Adrenal gland (tissue), 12 donors: ENCODE results near the gene PPFIA1. TPM values are rescaled to one million over a fixed set of nuclear protein-coding genes. Genes with fewer than 3 reads are reported as not detected.

Source experiments
- DNase-seq, 7 donors: peaks; one replicate each; pipeline ENCODE4 v3.0.0-alpha.2; 2019 to 2020
- H3K27ac ChIP-seq, 5 donors: fragments of 200-600 bp; sonication (generic) in 4 of 5; 1 replicate in 3 of 5; 2 replicates in 2 of 5; pipeline versions ENCODE4 v1.5.1 to v1.8.0; 2016 to 2020; ENCODE audit warnings: mild to moderate bottlenecking in 1 of 5
- H3K27me3 ChIP-seq: fragments of 200-600 bp; 2 replicates; pipeline ENCODE4 v1.8.0; 2021
- H3K36me3 ChIP-seq, 2 donors: fragments of 200-600 bp; replicated peaks in 1 of 2; 1 replicate in 1 of 2; 2 replicates in 1 of 2; pipeline versions ENCODE4 v1.5.1 to v1.8.0; 2018 to 2022
- H3K4me1 ChIP-seq, 2 donors: fragments of 200-600 bp; replicated peaks in 1 of 2; 1 replicate in 1 of 2; 2 replicates in 1 of 2; pipeline versions ENCODE4 v1.5.1 to v1.8.0; 2018 to 2021
- H3K4me3 ChIP-seq, 4 donors: fragments of 200-600 bp; sonication (generic) in 3 of 4; one replicate each; pipeline ENCODE4 v1.5.1; 2016 to 2018
- H3K9me3 ChIP-seq, 3 donors: fragments of 200-600 bp; sonication (generic) in 1 of 3; replicated peaks in 1 of 3; 1 replicate in 2 of 3; 2 replicates in 1 of 3; pipeline versions ENCODE4 v1.5.1 to v1.8.0; 2016 to 2021
- CTCF ChIP-seq, 6 experiments: fragments of 450-650 bp in 4 of 6; fragments of 200-600 bp in 2 of 6; sonication (generic) in 1 of 6; IDR thresholded peaks; 1 replicate in 5 of 6; 2 replicates in 1 of 6; pipeline versions ENCODE4 v1.5.1 to v1.8.0; 2016 to 2021; ENCODE audit warnings: antibody characterized with exemption in 6 of 6, mild to moderate bottlenecking in 2 of 6, moderate library complexity in 1 of 6
- POLR2A ChIP-seq, 2 donors: fragments of 450-650 bp; IDR thresholded peaks; one replicate each; pipeline ENCODE4 v1.6.1; 2017; ENCODE audit warnings: antibody characterized with exemption in 2 of 2, mild to moderate bottlenecking in 2 of 2, moderate library complexity in 1 of 2
- WGBS, 4 donors: extraction: QIAGEN DNeasy Blood & Tissue Kit in 2 of 4; methylation state at CpG; one replicate each; pipeline versions ENCODE4 v1.1.5 to v1.1.7; 2013 to 2017; 5-methylcytosine and 5-hydroxymethylcytosine counted together
- intact Hi-C, 2 donors: fragments of 100-400 bp; cut with DNase I; formaldehyde crosslinking; loops; one replicate each; pipeline versions ENCODE4 v1.14.1 to v1.15.0; 2022 to 2023
- polyA plus RNA-seq, 3 donors: library from polyadenylated mRNA; stranded (reverse); fragments of 200-250 nt in 2 of 3; fragments of 350-450 nt in 1 of 3; fragmentation: Illumina TruSeq in 1 of 3; extraction: RNeasy Lipid Tissue Mini Kit (QIAGEN cat#74804) in 1 of 3; gene quantifications; one replicate each; pipeline ENCODE4 v1.2.3, GENCODE V29; 2013 to 2014
- total RNA-seq, 9 donors: library from RNA; depleted of rRNA in 4 of 9; stranded (reverse); fragments of >200 nt in 4 of 9; fragments of 120-200 nt in 1 of 9; fragmentation: NEBNext Ultra II Directional in 1 of 9; extraction: Animal tissue kit (Norgen Biotek cat#: 25700) in 1 of 9; gene quantifications; one replicate each; pipeline versions ENCODE4 v1.1.0 to v1.2.4, GENCODE V29; 2013 to 2023
- donor health status: healthy with polysubstance abuse.
- donor health status: Bipolar disorder and iron deficiency.
- donor health status: DM: yes; HTN: yes; CAD: no.
- donor health status: DM: no; HTN: no; CAD: no.
- donor health status: DM: no; HTN: no; CAD: no.
- donor health status: DM: yes; HTN: yes; CAD: no.

Gene PPFIA1
- total and polyA plus RNA-seq, 12 donors = 25.8 to 58.6 (median 35.7) TPM

GRCh38 chr11:70364745-70365543 is 94.5 kb downstream of the PPFIA1 start:
- 79 to 91% (median 83%) methylated on average over 25 of the region's 25 CpGs for WGBS, 4 donors

GRCh38 chr11:70365544-70365927 is 95.0 kb downstream of the PPFIA1 start:
- no peaks in the 10 kb centered on the region for H3K4me1 ChIP-seq
- no peak overlapping the region for H3K4me3 ChIP-seq
- H3K27ac ChIP-seq = no peak overlapping the region
- H3K9me3 ChIP-seq = no peaks in the 10 kb centered on the region
- intact Hi-C loops = no loop called here
- peaks cover 0 to 26% of the 10 kb centered on the region in 2 donors for H3K36me3 ChIP-seq
- no peak for TF ChIP-seq POLR2A (IDR thresholded peaks at IDR 0.05)
- 87 to 94% (median 92%) methylated on average over 3 of the region's 3 CpGs for WGBS, 4 donors
- DNase-seq = no peak
- no peaks in the 10 kb centered on the region for H3K27me3 ChIP-seq

More at GRCh38 chr11:70364745-70365543, 94.5 kb downstream of the PPFIA1 start:
- no peak for TF ChIP-seq POLR2A (IDR thresholded peaks at IDR 0.05)
- no peak for TF ChIP-seq CTCF (IDR thresholded peaks at IDR 0.05)
- H3K27me3 ChIP-seq = no peaks in the 10 kb centered on the region
- no peaks in the 10 kb centered on the region for H3K4me1 ChIP-seq
- intact Hi-C loops = no loop called here
- peak in 1 of 7 donors; percentile 39 for DNase-seq
- no peak overlapping the region for H3K4me3 ChIP-seq
- peaks cover 0 to 26% of the 10 kb centered on the region in 2 donors for H3K36me3 ChIP-seq
- peak overlapping the region in 1 of 5 donors; percentile 9 for H3K27ac ChIP-seq
- no peaks in the 10 kb centered on the region for H3K9me3 ChIP-seq

GRCh38 chr11:70367071-70367470 is 96.6 kb downstream of the PPFIA1 start:
- DNase-seq = peak in 1 of 7 donors; percentile 37
- Histone ChIP-seq H3K4me1 (no peaks in the 10 kb centered on the region), H3K27ac (no peak overlapping the region), H3K36me3 (peaks cover 0 to 22% of the 10 kb centered on the region in 2 donors), H3K4me3 (no peak overlapping the region), H3K27me3 (no peaks in the 10 kb centered on the region), H3K9me3 (no peaks in the 10 kb centered on the region)
- 74 to 82% (median 78%) methylated on average over 7 to 8 of the region's 8 CpGs for WGBS, 4 donors
- intact Hi-C loops = no loop called here
- no peak for TF ChIP-seq CTCF (IDR thresholded peaks at IDR 0.05)
- TF ChIP-seq POLR2A (IDR thresholded peaks at IDR 0.05) = no peak

- H3K36me3 ChIP-seq = peaks cover 0 to 21% of the 10 kb centered on the region in 2 donors
- H3K4me1 ChIP-seq = no peaks in the 10 kb centered on the region
- 91 to 99% (median 95%) methylated on average over 2 of the region's 2 CpGs for WGBS, 4 donors
- no peaks in the 10 kb centered on the region for H3K27me3 ChIP-seq
- intact Hi-C loops = no loop called here
- no peak overlapping the region for H3K27ac ChIP-seq
- H3K9me3 ChIP-seq = no peaks in the 10 kb centered on the region
- TF ChIP-seq POLR2A (IDR thresholded peaks at IDR 0.05) = no peak
- no peak for TF ChIP-seq CTCF (IDR thresholded peaks at IDR 0.05)
- DNase-seq = no peak
- no peak overlapping the region for H3K4me3 ChIP-seq
Observed at GRCh38 chr11:70368961-70369360, 98.5 kb downstream of the PPFIA1 start.

GRCh38 chr11:70371241-70371640 is 100.8 kb downstream of the PPFIA1 start:
- Histone ChIP-seq H3K36me3 (peaks cover 0 to 31% of the 10 kb centered on the region in 2 donors), H3K27ac (no peak overlapping the region), H3K4me1 (no peaks in the 10 kb centered on the region), H3K4me3 (no peak overlapping the region), H3K27me3 (no peaks in the 10 kb centered on the region), H3K9me3 (no peaks in the 10 kb centered on the region)
- intact Hi-C loops = no loop called here
- no peak for DNase-seq
- TF ChIP-seq CTCF (IDR thresholded peaks at IDR 0.05) = no peak
- no peak for TF ChIP-seq POLR2A (IDR thresholded peaks at IDR 0.05)
- WGBS, 4 donors = 64 to 78% (median 71%) methylated on average over 5 of the region's 5 CpGs
